Esophagus (tissue), 2 donors: ENCODE measurements around the gene EIF2S3. TPM values are rescaled to one million over a fixed set of nuclear protein-coding genes. Genes with fewer than 3 reads are reported as not detected.
A peak's percentile ranks its signal among the peaks of the same experiment; 100 is the strongest.

Experiments used
- H3K27ac ChIP-seq, 2 donors: one replicate each; pipeline ENCODE4 v1.5.1; 2013; ENCODE audit warnings: low read depth in 2 of 2, mild to moderate bottlenecking in 2 of 2, inconsistent platforms in 1 of 2, low read length in 1 of 2, moderate library complexity in 1 of 2
- H3K27me3 ChIP-seq, 2 donors: one replicate each; pipeline ENCODE4 v1.6.1; 2013; ENCODE audit warnings: low read length in 2 of 2, control low read depth in 1 of 2, mild to moderate bottlenecking in 1 of 2; ENCODE audit not compliant: insufficient read depth in 2 of 2, control insufficient read depth in 1 of 2
- H3K36me3 ChIP-seq, 2 donors: one replicate each; pipeline ENCODE4 v1.6.1; 2013; ENCODE audit warnings: low read length in 1 of 2; ENCODE audit not compliant: control insufficient read depth in 2 of 2, insufficient read depth in 2 of 2
- H3K4me1 ChIP-seq, 2 donors: one replicate each; pipeline ENCODE4 v1.6.1; 2013; ENCODE audit warnings: low read length in 1 of 2; ENCODE audit not compliant: control insufficient read depth in 2 of 2, insufficient read depth in 2 of 2
- H3K4me3 ChIP-seq, 2 donors: one replicate each; pipeline ENCODE4 v1.5.1; 2013; ENCODE audit warnings: low read length in 2 of 2, mild to moderate bottlenecking in 2 of 2, low read depth in 1 of 2, moderate library complexity in 1 of 2
- H3K9me3 ChIP-seq, 2 donors: one replicate each; pipeline ENCODE4 v1.6.1; 2013; ENCODE audit warnings: mild to moderate bottlenecking in 2 of 2, low read depth in 1 of 2, low read length in 1 of 2, moderate library complexity in 1 of 2; ENCODE audit not compliant: control insufficient read depth in 2 of 2, insufficient read depth in 1 of 2
- WGBS, 2 donors: extraction: QIAGEN DNeasy Blood & Tissue Kit; methylation state at CpG; one replicate each; pipeline ENCODE4 v1.1.7; 2013; 5-methylcytosine and 5-hydroxymethylcytosine counted together
- polyA plus RNA-seq, 2 donors: library from polyadenylated mRNA; stranded (reverse); fragments of 200-250 nt; gene quantifications; one replicate each; pipeline ENCODE4 v1.2.3, GENCODE V29; 2013
- donor health status: healthy with polysubstance abuse.
- donor health status: Bipolar disorder and iron deficiency.

Gene EIF2S3
- polyA plus RNA-seq, 2 donors, result 30.4 to 57.3 TPM

DNA sequence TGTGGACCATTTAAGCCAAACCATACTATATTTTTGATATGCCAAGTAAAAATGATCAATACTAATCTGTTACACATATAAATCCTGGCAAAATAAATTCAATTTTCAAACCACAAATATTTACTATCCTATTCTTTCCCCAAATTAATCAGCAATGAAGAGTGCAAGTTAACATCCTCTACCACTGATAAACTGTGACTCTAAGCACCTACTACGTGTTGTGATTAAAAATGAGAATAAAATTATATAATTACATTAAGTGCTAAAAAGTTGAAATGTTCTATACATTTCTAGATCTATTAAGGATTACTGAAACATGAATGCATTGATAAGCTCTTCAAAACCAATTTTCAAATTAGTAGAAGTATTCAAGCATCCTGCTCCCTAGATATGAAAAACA, 31.2 kb upstream of the EIF2S3 start:
- H3K27me3 ChIP-seq, result no peaks in the 10 kb centered on the region
- 9 to 16% methylated on average over 1 of the region's 1 CpG for WGBS, 2 donors

GRCh38 chrX:24023972-24024669, 30.6 kb upstream of the EIF2S3 start:
- peak overlapping the region; percentile 56 to 85 for H3K4me3 ChIP-seq
- no peaks in the 10 kb centered on the region for H3K4me1 ChIP-seq
- 1 to 30% methylated on average over 19 of the region's 19 CpGs for WGBS, 2 donors
- H3K36me3 ChIP-seq, result no peaks in the 10 kb centered on the region
- H3K27me3 ChIP-seq, result no peaks in the 10 kb centered on the region
- peak overlapping the region in 1 of 2 donors; percentile 91 for H3K27ac ChIP-seq
- H3K9me3 ChIP-seq, result no peaks in the 10 kb centered on the region

More for the DNA sequence above, 31.2 kb upstream of the EIF2S3 start:
- no peak overlapping the region for H3K27ac ChIP-seq
- H3K4me1 ChIP-seq, result no peaks in the 10 kb centered on the region
- no peaks in the 10 kb centered on the region for H3K36me3 ChIP-seq
- no peaks in the 10 kb centered on the region for H3K9me3 ChIP-seq
- H3K4me3 ChIP-seq, result peak overlapping the region in 1 of 2 donors; percentile 56

DNA sequence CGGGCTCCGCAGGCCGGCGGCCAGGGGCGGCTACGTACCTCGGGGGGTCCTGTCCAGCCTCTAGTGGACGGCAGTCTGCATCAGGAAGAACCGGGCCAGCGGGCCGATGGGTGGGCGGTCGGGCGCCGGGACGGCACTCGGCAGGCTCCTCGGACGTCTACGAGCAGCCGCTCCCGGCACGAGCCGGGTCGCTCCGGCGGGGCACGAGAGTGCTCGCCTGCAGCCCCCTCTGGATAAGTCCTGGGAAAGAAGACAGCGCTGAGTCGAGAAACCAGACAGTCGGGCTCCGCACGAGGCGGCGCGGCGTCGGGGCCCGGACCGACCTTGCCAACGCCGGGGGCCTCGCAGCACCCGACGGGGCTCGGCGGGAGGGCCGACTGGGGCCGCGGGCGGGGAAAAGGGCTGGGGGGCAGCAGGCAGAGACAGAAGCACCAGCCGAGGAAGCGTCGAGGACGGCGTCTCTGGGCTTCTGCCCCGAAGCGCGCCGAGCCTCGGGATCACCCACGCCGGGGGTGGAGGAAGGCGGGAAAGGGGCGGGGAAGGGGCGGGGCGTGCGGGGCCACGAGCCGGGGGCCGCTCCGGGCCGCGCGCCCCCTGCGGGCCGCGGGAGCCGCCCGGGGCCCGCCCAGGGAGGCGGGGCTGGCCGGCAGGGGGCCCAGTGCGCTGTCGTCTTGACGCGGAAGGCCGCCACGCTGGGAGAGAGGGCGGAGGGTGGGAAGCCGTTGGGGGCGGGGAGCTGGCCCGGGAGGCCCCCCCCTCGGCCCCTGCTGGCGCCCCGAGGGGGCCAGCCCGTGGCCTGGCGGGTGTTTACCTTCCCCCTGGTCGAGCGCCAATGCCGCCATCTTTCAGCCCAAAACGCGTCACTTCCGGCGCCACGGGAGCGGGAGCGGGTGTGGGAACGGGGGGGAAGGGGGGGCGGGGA, 29.7 kb upstream of the EIF2S3 start:
- Histone ChIP-seq H3K4me1 (no peaks in the 10 kb centered on the region), H3K27me3 (no peaks in the 10 kb centered on the region)

DNA sequence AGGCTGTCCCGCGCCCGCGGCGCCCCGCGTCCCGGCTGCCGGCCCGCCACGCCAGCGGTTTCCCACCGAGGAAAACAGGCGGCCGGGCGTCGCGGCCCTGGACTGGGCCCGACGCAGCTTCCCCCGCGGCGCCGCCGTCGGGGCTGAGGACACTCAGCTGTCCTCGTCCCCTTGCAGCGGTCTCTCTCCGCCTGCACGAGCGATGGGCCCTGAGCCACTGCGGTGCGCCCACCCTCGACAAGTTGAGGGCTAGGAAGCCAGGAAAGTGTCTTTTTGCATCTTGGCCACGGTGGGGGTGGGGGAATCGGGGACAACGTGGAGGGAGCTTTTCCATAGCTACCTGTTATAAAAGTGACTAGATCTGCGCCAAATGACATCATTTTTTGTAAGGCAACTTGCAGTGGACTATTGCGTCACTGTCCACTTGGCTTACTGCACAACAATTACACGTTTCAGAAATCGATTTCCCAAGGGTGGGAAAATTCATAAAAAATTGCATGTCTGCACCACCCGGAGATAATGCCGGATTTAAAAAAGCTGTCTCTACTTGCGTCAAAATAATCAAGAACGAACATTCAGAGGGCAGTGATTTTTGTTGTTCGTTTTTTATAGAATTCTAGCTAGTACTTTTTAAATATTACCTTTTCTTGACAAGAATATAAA, 28.9 kb upstream of the EIF2S3 start:
- 1 to 27% methylated on average over 25 to 46 of the region's 46 CpGs for WGBS, 2 donors
- H3K4me1 ChIP-seq, result no peaks in the 10 kb centered on the region

More for the DNA sequence above, 29.7 kb upstream of the EIF2S3 start:
- peak overlapping the region; percentile 56 to 85 for H3K4me3 ChIP-seq
- 0 to 45% methylated on average over 63 to 107 of the region's 111 CpGs for WGBS, 2 donors
- peak overlapping the region; percentile 92 to 93 for H3K27ac ChIP-seq
- no peaks in the 10 kb centered on the region for H3K9me3 ChIP-seq
- no peaks in the 10 kb centered on the region for H3K36me3 ChIP-seq

GRCh38 chrX:24026432-24026831, 28.3 kb upstream of the EIF2S3 start:
- Histone ChIP-seq H3K27ac (peak overlapping the region in 1 of 2 donors; percentile 73), H3K4me3 (peak overlapping the region in 1 of 2 donors; percentile 56), H3K27me3 (no peaks in the 10 kb centered on the region), H3K4me1 (no peaks in the 10 kb centered on the region), H3K36me3 (no peaks in the 10 kb centered on the region), H3K9me3 (no peaks in the 10 kb centered on the region)
- 14 to 29% methylated on average over 13 of the region's 13 CpGs for WGBS, 2 donors

More for the DNA sequence above, 28.9 kb upstream of the EIF2S3 start:
- Histone ChIP-seq H3K27ac (peak overlapping the region; percentile 92 to 93), H3K9me3 (no peaks in the 10 kb centered on the region), H3K27me3 (no peaks in the 10 kb centered on the region), H3K4me3 (peak overlapping the region; percentile 56 to 72), H3K36me3 (no peaks in the 10 kb centered on the region)

DNA sequence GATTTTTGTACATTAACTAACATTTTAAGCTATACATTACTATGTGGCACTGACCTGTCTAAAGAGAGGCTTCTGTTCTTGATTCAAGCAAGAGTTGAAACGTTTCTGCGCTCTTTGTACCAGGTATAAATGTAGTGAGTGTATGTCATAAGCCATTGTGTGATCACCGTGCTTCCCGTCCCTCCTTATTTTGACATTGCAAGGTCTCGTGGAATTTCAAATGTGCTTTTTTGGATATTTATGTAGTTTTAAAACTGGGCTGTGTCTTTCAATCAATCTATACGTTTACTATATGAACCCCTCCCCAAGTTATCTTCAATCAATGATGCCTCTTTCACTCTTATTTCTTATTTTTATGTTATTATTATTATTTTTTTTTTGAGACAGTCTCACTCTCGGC, 27.7 kb upstream of the EIF2S3 start, which contains the start of gene KLHL15:
KLHL15 (minus strand) TSS at position 101 of the 400 bp plus-strand sequence. CDS start 20,493 bp downstream, outside the sequence.
- Histone ChIP-seq H3K4me3 (peak within 1 kb of the TSS; percentile 56 to 72), H3K4me1 (no peaks in the 10 kb centered on the region), H3K27ac (peak within 1 kb of the TSS in 1 of 2 donors; percentile 93), H3K9me3 (no peaks in the 10 kb centered on the region), H3K27me3 (no peaks in the 10 kb centered on the region), H3K36me3 (no peaks in the 10 kb centered on the region)
- 79 to 87% methylated on average over 7 of the region's 7 CpGs for WGBS, 2 donors

- Histone ChIP-seq H3K36me3 (no peaks in the 10 kb centered on the region), H3K4me1 (no peaks in the 10 kb centered on the region), H3K4me3 (no peak overlapping the region), H3K27ac (no peak overlapping the region), H3K9me3 (no peaks in the 10 kb centered on the region), H3K27me3 (no peaks in the 10 kb centered on the region)
- WGBS, 2 donors, result 89 to 97% methylated on average over 6 of the region's 6 CpGs
These were observed 26.8 kb upstream of the EIF2S3 start for GRCh38 chrX:24027985-24028384.

DNA sequence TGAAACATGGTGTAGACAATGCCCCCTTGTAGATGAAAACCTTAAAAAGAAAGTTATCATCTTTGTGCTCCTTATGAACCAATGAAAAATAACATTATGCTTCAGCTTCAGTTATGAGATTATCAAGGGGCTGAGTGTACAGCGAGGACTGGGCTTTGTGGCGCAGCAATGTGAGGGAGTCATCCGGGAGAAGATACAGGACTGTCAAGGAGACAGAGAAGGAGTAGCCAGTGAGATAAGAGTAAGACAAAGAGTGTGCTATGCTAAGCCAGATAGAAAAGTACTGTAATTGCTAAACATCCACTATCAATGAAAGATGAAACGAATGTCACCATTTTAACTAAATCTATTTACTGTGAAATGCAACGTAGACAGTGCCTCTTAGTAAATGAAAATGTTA, 24.2 kb upstream of the EIF2S3 start:
- Histone ChIP-seq H3K4me3 (no peak overlapping the region), H3K4me1 (no peaks in the 10 kb centered on the region), H3K27ac (no peak overlapping the region), H3K9me3 (no peaks in the 10 kb centered on the region), H3K27me3 (no peaks in the 10 kb centered on the region), H3K36me3 (no peaks in the 10 kb centered on the region)
- 84 to 91% methylated on average over 5 of the region's 5 CpGs for WGBS, 2 donors

DNA sequence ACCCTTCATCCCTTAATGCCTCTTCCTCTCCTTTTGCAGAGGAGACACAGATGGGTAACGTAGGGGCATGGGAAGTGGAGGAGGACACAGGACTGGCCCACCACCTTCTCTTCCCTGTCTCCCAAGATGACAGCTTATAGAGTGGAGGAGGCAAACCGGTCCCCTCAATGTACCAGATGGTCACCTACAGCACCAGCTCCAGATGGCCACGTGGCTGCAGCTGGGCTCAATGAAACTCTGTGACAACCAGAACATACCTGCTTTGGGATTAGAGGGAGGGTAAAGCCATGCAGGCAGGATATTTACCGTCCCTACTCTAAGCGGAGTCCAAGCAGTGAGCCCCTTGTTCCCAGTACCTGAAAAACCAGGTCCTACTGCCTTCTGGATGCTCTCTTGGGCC, 20.3 kb upstream of the EIF2S3 start:
- H3K4me1 ChIP-seq, result no peaks in the 10 kb centered on the region
- no peaks in the 10 kb centered on the region for H3K27me3 ChIP-seq
- no peaks in the 10 kb centered on the region for H3K9me3 ChIP-seq
- no peak overlapping the region for H3K4me3 ChIP-seq
- no peak overlapping the region for H3K27ac ChIP-seq
- 72 to 86% methylated on average over 5 of the region's 5 CpGs for WGBS, 2 donors
- H3K36me3 ChIP-seq, result no peaks in the 10 kb centered on the region
